GM23248 (cell line): ENCODE measurements around the gene NEB. TPM values are rescaled to one million over a fixed set of nuclear protein-coding genes. Genes with fewer than 3 reads are reported as not detected.
"Not testable (repeated sequence)": the region's sequence is repeated elsewhere in the genome, so short reads cannot be mapped to it uniquely, and the experiment has no call there.

Experiments used
- DNase-seq: peaks from one replicate; pipeline ENCODE4 v3.0.0-alpha.2; 2015
- H2AFZ ChIP-seq: fragments of 200-600 bp; sonication (generic); 2 replicates; pipeline ENCODE4 v1.6.1; 2016; ENCODE audit warnings: antibody characterized with exemption
- H3F3A ChIP-seq: fragments of 200-600 bp; sonication (generic); 2 replicates; pipeline ENCODE4 v1.6.1; 2016; ENCODE audit warnings: mild to moderate bottlenecking, antibody characterized with exemption, mixed run types; ENCODE audit not compliant: insufficient read depth
- H3K27ac ChIP-seq: fragments of 200-600 bp; sonication (generic); 2 replicates; pipeline ENCODE4 v1.5.1; 2016; ENCODE audit warnings: mild to moderate bottlenecking
- H3K27me3 ChIP-seq: fragments of 200-600 bp; sonication (generic); replicated peaks from 2 replicates; pipeline ENCODE4 v1.6.1; 2016; ENCODE audit warnings: mild to moderate bottlenecking; ENCODE audit not compliant: insufficient read depth
- H3K36me3 ChIP-seq: fragments of 200-600 bp; sonication (generic); 2 replicates; pipeline ENCODE4 v1.6.1; 2016; ENCODE audit warnings: low read depth, mild to moderate bottlenecking
- H3K4me1 ChIP-seq: fragments of 200-600 bp; sonication (generic); 2 replicates; pipeline ENCODE4 v1.6.1; 2016; ENCODE audit warnings: mild to moderate bottlenecking; ENCODE audit not compliant: insufficient read depth
- H3K4me2 ChIP-seq: fragments of 200-600 bp; sonication (generic); one replicate; pipeline ENCODE4 v1.6.1; 2016; ENCODE audit warnings: mild to moderate bottlenecking; ENCODE audit not compliant: unreplicated experiment
- H3K4me3 ChIP-seq: fragments of 200-600 bp; sonication (generic); 2 replicates; pipeline ENCODE4 v1.5.1; 2016; ENCODE audit warnings: mild to moderate bottlenecking
- H3K79me2 ChIP-seq: fragments of 200-600 bp; sonication (generic); 2 replicates; pipeline ENCODE4 v1.6.1; 2016; ENCODE audit warnings: mild to moderate bottlenecking; ENCODE audit not compliant: insufficient read depth
- H3K9ac ChIP-seq: fragments of 200-600 bp; sonication (generic); 2 replicates; pipeline ENCODE4 v1.6.1; 2016; ENCODE audit warnings: mild to moderate bottlenecking
- H3K9me2 ChIP-seq: fragments of 200-600 bp; sonication (generic); 2 replicates; pipeline ENCODE4 v1.6.1; 2016; ENCODE audit warnings: mixed run types, mild to moderate bottlenecking, moderate library complexity; ENCODE audit not compliant: insufficient read depth
- H3K9me3 ChIP-seq: fragments of 200-600 bp; sonication (generic); one replicate; pipeline ENCODE4 v1.6.1; 2017; ENCODE audit warnings: low read depth
- H4K20me1 ChIP-seq: fragments of 200-600 bp; sonication (generic); 2 replicates; pipeline ENCODE4 v1.6.0; 2016; ENCODE audit not compliant: insufficient read depth
- EZH2 ChIP-seq: fragments of 200-600 bp; sonication (generic); IDR thresholded peaks from 2 replicates; pipeline ENCODE4 v1.6.1; 2018; ENCODE audit warnings: antibody characterized with exemption, mild to moderate bottlenecking; ENCODE audit not compliant: insufficient read depth, poor library complexity, severe bottlenecking
- EZH2phosphoT487 ChIP-seq: fragments of 200-600 bp; sonication (generic); IDR thresholded peaks from 2 replicates; pipeline ENCODE4 v1.6.1; 2018; ENCODE audit warnings: antibody characterized with exemption, moderate library complexity, mild to moderate bottlenecking, low read depth; ENCODE audit not compliant: insufficient read depth
- WGBS, 2 experiments: methylation state at CpG; one replicate each; pipeline ENCODE4 v1.1.6; 2015 to 2017; ENCODE audit warnings: low lambda C conversion rate in 2 of 2, low coverage in 1 of 2; ENCODE audit errors: missing lambda C conversion rate in 2 of 2; 5-methylcytosine and 5-hydroxymethylcytosine counted together
- in situ Hi-C: fragments of 300-500 bp; cut with MboI; formaldehyde crosslinking; loops from 2 replicates; pipeline ENCODE4 v1.15.0; 2020
- polyA plus RNA-seq: library from polyadenylated mRNA; unstranded; fragments of >200 nt; fragmentation: Nextera tagmentation; extraction: Ambion mirVana; gene quantifications from 2 replicates; pipeline ENCODE4 v1.2.1, GENCODE V29; 2016
- total RNA-seq: library from RNA; depleted of rRNA; stranded (reverse); fragments of >200 nt; shearing (Covaris generic); gene quantifications from 2 replicates; pipeline ENCODE4 v1.2.3, GENCODE V29; 2014

Gene NEB
- total and polyA plus RNA-seq, 2 experiments from 2014 or later: 0.11 to 1.5 TPM

GRCh38 chr2:151654085-151654484 lies 80.2 kb downstream of the NEB start:
- 56 to 64% methylated on average over 3 of the region's 3 CpGs for WGBS, 2 experiments
- H2AFZ ChIP-seq: no peak overlapping the region
- H4K20me1 ChIP-seq: no peaks in the 10 kb centered on the region
- no peaks in the 10 kb centered on the region for H3K27me3 ChIP-seq
- no peaks in the 10 kb centered on the region for H3K9me2 ChIP-seq
- no peak overlapping the region for H3K9ac ChIP-seq
- H3K4me1 ChIP-seq: no peaks in the 10 kb centered on the region
- H3F3A ChIP-seq: no peaks in the 10 kb centered on the region
- H3K4me2 ChIP-seq: no peak overlapping the region
- H3K36me3 ChIP-seq: no peaks in the 10 kb centered on the region
- no peaks in the 10 kb centered on the region for H3K9me3 ChIP-seq
- TF ChIP-seq EZH2 (no peak), EZH2phosphoT487 (no peak)
- no peak overlapping the region for H3K4me3 ChIP-seq
- H3K27ac ChIP-seq: no peak overlapping the region
- H3K79me2 ChIP-seq: no peaks in the 10 kb centered on the region
- no peak for DNase-seq
- in situ Hi-C loops: no loop called here

GRCh38 chr2:151651274-151651673 lies 83.0 kb downstream of the NEB start:
- Histone ChIP-seq H3F3A (no peaks in the 10 kb centered on the region), H2AFZ (no peak overlapping the region), H3K27ac (no peak overlapping the region), H3K4me2 (no peak overlapping the region), H3K4me1 (no peaks in the 10 kb centered on the region), H3K4me3 (no peak overlapping the region), H3K79me2 (no peaks in the 10 kb centered on the region), H3K9ac (no peak overlapping the region), H4K20me1 (no peaks in the 10 kb centered on the region), H3K9me2 (no peaks in the 10 kb centered on the region), H3K9me3 (no peaks in the 10 kb centered on the region), H3K27me3 (no peaks in the 10 kb centered on the region), H3K36me3 (no peaks in the 10 kb centered on the region)
- DNase-seq: no peak
- WGBS, 2 experiments: 76 to 82% methylated on average over 3 of the region's 3 CpGs
- in situ Hi-C loops: no loop called here
- TF ChIP-seq EZH2 (no peak), EZH2phosphoT487 (no peak)

- DNase-seq: no peak
- no peaks in the 10 kb centered on the region for H3K9me3 ChIP-seq
- H3K9ac ChIP-seq: no peak overlapping the region
- H3K4me2 ChIP-seq: no peak overlapping the region
- no peak for TF ChIP-seq EZH2phosphoT487
- TF ChIP-seq EZH2: no peak
- H3K79me2 ChIP-seq: no peaks in the 10 kb centered on the region
- 78 to 79% methylated on average over 3 of the region's 3 CpGs for WGBS, 2 experiments
- no peak overlapping the region for H3K27ac ChIP-seq
- no peak overlapping the region for H2AFZ ChIP-seq
- in situ Hi-C loops: no loop called here
- no peak overlapping the region for H3K4me3 ChIP-seq
- no peaks in the 10 kb centered on the region for H3F3A ChIP-seq
- no peaks in the 10 kb centered on the region for H3K9me2 ChIP-seq
- H4K20me1 ChIP-seq: no peaks in the 10 kb centered on the region
- no peaks in the 10 kb centered on the region for H3K4me1 ChIP-seq
- H3K27me3 ChIP-seq: no peaks in the 10 kb centered on the region
- no peaks in the 10 kb centered on the region for H3K36me3 ChIP-seq
Measured at GRCh38 chr2:151650456-151650855, 83.8 kb downstream of the NEB start.

- H3K27me3 ChIP-seq: no peaks in the 10 kb centered on the region
- no peak overlapping the region for H2AFZ ChIP-seq
- H3K4me1 ChIP-seq: no peaks in the 10 kb centered on the region
- in situ Hi-C loops: no loop called here
- TF ChIP-seq EZH2phosphoT487 (no peak), EZH2 (no peak)
- 92 to 93% methylated on average over 3 of the region's 3 CpGs for WGBS, 2 experiments
- no peaks in the 10 kb centered on the region for H3K36me3 ChIP-seq
- H3K27ac ChIP-seq: no peak overlapping the region
- no peak for DNase-seq
- no peaks in the 10 kb centered on the region for H3K9me3 ChIP-seq
- no peaks in the 10 kb centered on the region for H3K79me2 ChIP-seq
- no peaks in the 10 kb centered on the region for H4K20me1 ChIP-seq
- H3K4me2 ChIP-seq: no peak overlapping the region
- no peaks in the 10 kb centered on the region for H3K9me2 ChIP-seq
- no peak overlapping the region for H3K4me3 ChIP-seq
- H3K9ac ChIP-seq: no peak overlapping the region
- H3F3A ChIP-seq: no peaks in the 10 kb centered on the region
Measured at GRCh38 chr2:151649966-151650365, 84.3 kb downstream of the NEB start.

GRCh38 chr2:151649400-151649799 lies 84.9 kb downstream of the NEB start:
- Histone ChIP-seq H3K4me1 (no peaks in the 10 kb centered on the region), H3K9me2 (no peaks in the 10 kb centered on the region), H3K27me3 (no peaks in the 10 kb centered on the region), H3K4me3 (no peak overlapping the region), H3F3A (no peaks in the 10 kb centered on the region), H3K27ac (no peak overlapping the region), H4K20me1 (no peaks in the 10 kb centered on the region), H3K36me3 (no peaks in the 10 kb centered on the region), H3K9ac (no peak overlapping the region), H3K4me2 (no peak overlapping the region), H2AFZ (no peak overlapping the region), H3K9me3 (no peaks in the 10 kb centered on the region), H3K79me2 (no peaks in the 10 kb centered on the region)
- DNase-seq: no peak
- 59 to 78% methylated on average over 1 of the region's 1 CpG for WGBS, 2 experiments
- TF ChIP-seq EZH2phosphoT487 (no peak), EZH2 (no peak)
- in situ Hi-C loops: no loop called here

- H3K4me1 ChIP-seq, H4K20me1 ChIP-seq, DNase-seq, H3K36me3 ChIP-seq, H2AFZ ChIP-seq, in situ Hi-C loops, H3K27ac ChIP-seq, H3K9me2 ChIP-seq, H3K79me2 ChIP-seq, H3K4me2 ChIP-seq, H3K9ac ChIP-seq, H3K4me3 ChIP-seq, H3K9me3 ChIP-seq, H3K27me3 ChIP-seq, H3F3A ChIP-seq: not testable (repeated sequence)
- WGBS, 2 experiments: 58 to 70% methylated on average over 4 of the region's 4 CpGs
Measured at GRCh38 chr2:151646512-151646911, 87.8 kb downstream of the NEB start.
